B cell (primary cell): ENCODE data around the gene CDH2. TPM values are rescaled to one million over a fixed set of nuclear protein-coding genes. Genes with fewer than 3 reads are reported as not detected.

Experiments
- ATAC-seq: fragments of 200-7000 bp; cut with Tn5 transposase; one replicate; pipeline ENCODE4 v1.10.0; 2021; ENCODE audit warnings: low read depth, mild to moderate bottlenecking, moderate number of reproducible peaks, moderate library complexity
- CTCF ChIA-PET: fragments of 350-600 bp; sonication (Branson Sonifier 250); formaldehyde crosslinking; loops from one replicate; lab custom pipeline; 2021; ENCODE audit warnings: antibody characterized with exemption, inconsistent platforms; lab: Charles Lee
- POLR2A ChIA-PET: fragments of 350-600 bp; sonication (Branson Sonifier 250); formaldehyde crosslinking; loops from one replicate; lab custom pipeline; 2021; ENCODE audit warnings: antibody characterized with exemption; lab: Charles Lee
- DNase-seq: peaks from one replicate; pipeline ENCODE4 v3.0.0; 2013
- H2AFZ ChIP-seq: 2 replicates; pipeline ENCODE4 v1.6.1; 2012; ENCODE audit warnings: mild to moderate bottlenecking, low read depth, low read length; ENCODE audit not compliant: insufficient read depth, poor library complexity, severe bottlenecking
- H3K27ac ChIP-seq, 2 donors: 1 replicate in 1 of 2; 2 replicates in 1 of 2; pipeline ENCODE4 v1.5.1; 2012 to 2013; ENCODE audit warnings: low read length in 2 of 2, mild to moderate bottlenecking in 2 of 2, moderate library complexity in 1 of 2
- H3K27me3 ChIP-seq, 4 experiments: fragments of 200-600 bp in 1 of 4; sonication (generic) in 1 of 4; replicated peaks in 1 of 4; 1 replicate in 2 of 4; 2 replicates in 2 of 4; pipeline versions ENCODE4 v1.6.1 to v1.7.0; 2013 to 2016; ENCODE audit warnings: low read length in 3 of 4, mild to moderate bottlenecking in 2 of 4, mixed read lengths in 1 of 4, moderate library complexity in 1 of 4; ENCODE audit not compliant: insufficient read depth in 4 of 4, control insufficient read depth in 3 of 4; ENCODE audit errors: control extremely low read depth in 1 of 4
- H3K36me3 ChIP-seq, 2 experiments: replicated peaks in 1 of 2; 1 replicate in 1 of 2; 2 replicates in 1 of 2; pipeline versions ENCODE4 v1.6.1 to v1.7.1; 2013; ENCODE audit warnings: low read length in 1 of 2; ENCODE audit not compliant: insufficient read depth in 2 of 2, control insufficient read depth in 1 of 2; ENCODE audit errors: control extremely low read depth in 1 of 2, extremely low read depth in 1 of 2
- H3K4me1 ChIP-seq, 2 donors: fragments of 200-600 bp in 1 of 2; sonication (generic) in 1 of 2; 1 replicate in 1 of 2; 2 replicates in 1 of 2; pipeline versions ENCODE4 v1.5.1 to v1.6.1; 2013 to 2017; ENCODE audit warnings: low read length in 2 of 2; ENCODE audit not compliant: control insufficient read depth in 2 of 2, insufficient read depth in 2 of 2
- H3K4me2 ChIP-seq: replicated peaks from 2 replicates; pipeline ENCODE3; 2012; ENCODE audit warnings: mild to moderate bottlenecking, low read depth, low read length; ENCODE audit not compliant: poor library complexity, severe bottlenecking
- H3K4me3 ChIP-seq, 5 experiments: fragments of 200-600 bp in 1 of 5; sonication (generic) in 1 of 5; 1 replicate in 3 of 5; 2 replicates in 2 of 5; pipeline versions ENCODE4 v1.5.1 to v1.7.0; 2011 to 2016; ENCODE audit warnings: low read length in 4 of 5, mild to moderate bottlenecking in 4 of 5, low read depth in 2 of 5, control low read depth in 1 of 5, moderate library complexity in 1 of 5; ENCODE audit not compliant: insufficient read depth in 1 of 5; ENCODE audit errors: control extremely low read depth in 1 of 5, extremely low read depth in 1 of 5
- H3K79me2 ChIP-seq: fragments of 200-600 bp; sonication (generic); one replicate; pipeline ENCODE4 v1.6.0; 2016; ENCODE audit warnings: low read length; ENCODE audit not compliant: control insufficient read depth, insufficient read depth
- H3K9ac ChIP-seq: fragments of 200-600 bp; sonication (generic); 2 replicates; pipeline ENCODE4 v1.6.1; 2017; ENCODE audit warnings: mild to moderate bottlenecking, low read length, moderate library complexity
- H3K9me3 ChIP-seq, 3 donors: one replicate each; pipeline versions ENCODE4 v1.6.1 to v1.7.1; 2013; ENCODE audit warnings: low read length in 2 of 3; ENCODE audit not compliant: control insufficient read depth in 2 of 3, insufficient read depth in 1 of 3; ENCODE audit errors: control extremely low read depth in 1 of 3
- H4K20me1 ChIP-seq: 2 replicates; pipeline ENCODE4 v1.6.0; 2012; ENCODE audit warnings: mild to moderate bottlenecking, low read length; ENCODE audit not compliant: insufficient read depth, control insufficient read depth, poor library complexity, severe bottlenecking
- H3K27ac Mint-ChIP-seq: one replicate; pipeline ENCODE4 v1.8.0; 2021; ENCODE audit warnings: mixed read lengths
- H3K27me3 Mint-ChIP-seq: one replicate; pipeline ENCODE4 v1.8.0; 2021; ENCODE audit warnings: mixed read lengths
- H3K4me1 Mint-ChIP-seq: one replicate; pipeline ENCODE4 v1.8.0; 2021; ENCODE audit warnings: mixed read lengths
- H3K4me3 Mint-ChIP-seq: one replicate; pipeline ENCODE4 v1.8.0; 2021; ENCODE audit warnings: mixed read lengths
- H3K9me3 Mint-ChIP-seq: one replicate; pipeline ENCODE4 v1.8.0; 2022; ENCODE audit warnings: mixed read lengths; ENCODE audit not compliant: insufficient read depth
- EZH2 ChIP-seq: IDR thresholded peaks from 2 replicates; pipeline ENCODE4 v1.6.1; 2012; ENCODE audit warnings: borderline replicate concordance, low read depth, mild to moderate bottlenecking, moderate library complexity, low read length; ENCODE audit not compliant: insufficient read depth, poor library complexity, severe bottlenecking
- WGBS: methylation state at CpG from one replicate; pipeline ENCODE4 v1.1.5; 2013; ENCODE audit warnings: missing lambda C conversion rate; ENCODE audit not compliant: insufficient coverage; 5-methylcytosine and 5-hydroxymethylcytosine counted together
- intact Hi-C: fragments of 100-400 bp; cut with micrococcal nuclease; formaldehyde crosslinking; loops from one replicate; pipeline ENCODE4 v1.10.0; 2022
- polyA plus RNA-seq: library from polyadenylated mRNA; depleted of rRNA; stranded (reverse); fragments of >200 nt; gene quantifications from 2 replicates; pipeline ENCODE4 v1.2.3, GENCODE V29; 2012
- total RNA-seq, 2 donors: library from RNA; stranded (reverse); fragments of 120-200 nt in 1 of 2; gene quantifications; 1 replicate in 1 of 2; 2 replicates in 1 of 2; pipeline versions ENCODE4 v1.2.3 to v1.2.4, GENCODE V29; 2013 to 2022
- TF ChIP-seq, protein P1 (sequence below): fragments of 200-600 bp; IDR thresholded peaks from one replicate; pipeline ENCODE4 v1.8.0; 2022; ENCODE audit warnings: antibody characterized with exemption, mild to moderate bottlenecking

CDH2 gene
- total and polyA plus RNA-seq, 2 donors (not counting 1 experiment from before 2014, with no cell fraction given) = not detected

DNA sequence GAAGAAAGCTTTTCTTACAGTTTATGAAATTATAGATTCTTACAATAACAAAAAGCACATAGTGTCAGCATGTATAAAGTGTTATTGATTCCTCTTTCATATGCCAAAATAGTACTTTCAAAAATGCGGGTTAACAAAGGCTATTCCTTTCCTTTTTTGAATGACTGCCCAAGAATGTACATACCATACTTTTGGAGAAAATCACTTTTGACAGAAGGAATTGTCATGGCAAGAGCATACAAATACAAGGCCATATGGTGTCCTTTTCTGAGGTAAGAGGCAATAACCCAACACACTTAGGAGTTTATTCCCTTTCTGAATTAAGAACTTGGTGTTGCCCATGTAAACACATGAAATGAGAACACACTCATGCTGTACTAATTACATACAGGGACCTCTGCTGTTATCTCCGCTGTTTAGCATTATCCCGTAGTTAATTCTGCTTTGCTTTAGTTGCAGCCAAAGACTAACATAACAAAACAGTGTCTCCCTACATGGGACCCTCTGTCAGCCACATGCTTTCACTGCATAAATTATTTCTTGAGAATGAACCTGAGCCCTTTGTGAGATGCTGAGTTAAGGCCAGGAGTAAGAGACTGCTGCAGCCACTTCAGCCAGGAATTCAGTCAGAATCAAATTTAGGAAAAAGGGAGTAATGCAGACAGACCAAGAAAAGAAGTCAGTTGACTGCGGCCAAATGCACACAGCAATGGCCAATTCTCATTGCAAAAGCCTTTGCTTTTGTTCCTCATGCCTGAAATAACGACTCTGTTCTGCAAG is 67.0 kb downstream of the CDH2 start:
- H4K20me1 ChIP-seq = no peaks in the 10 kb centered on the region
- H3K9me3 ChIP-seq = no peaks in the 10 kb centered on the region
- H3K4me3 ChIP-seq = no peak overlapping the region
- DNase-seq = no peak
- no peaks in the 10 kb centered on the region for H3K79me2 ChIP-seq
- TF ChIP-seq EZH2 = no peak
- TF ChIP-seq, protein P1, sequence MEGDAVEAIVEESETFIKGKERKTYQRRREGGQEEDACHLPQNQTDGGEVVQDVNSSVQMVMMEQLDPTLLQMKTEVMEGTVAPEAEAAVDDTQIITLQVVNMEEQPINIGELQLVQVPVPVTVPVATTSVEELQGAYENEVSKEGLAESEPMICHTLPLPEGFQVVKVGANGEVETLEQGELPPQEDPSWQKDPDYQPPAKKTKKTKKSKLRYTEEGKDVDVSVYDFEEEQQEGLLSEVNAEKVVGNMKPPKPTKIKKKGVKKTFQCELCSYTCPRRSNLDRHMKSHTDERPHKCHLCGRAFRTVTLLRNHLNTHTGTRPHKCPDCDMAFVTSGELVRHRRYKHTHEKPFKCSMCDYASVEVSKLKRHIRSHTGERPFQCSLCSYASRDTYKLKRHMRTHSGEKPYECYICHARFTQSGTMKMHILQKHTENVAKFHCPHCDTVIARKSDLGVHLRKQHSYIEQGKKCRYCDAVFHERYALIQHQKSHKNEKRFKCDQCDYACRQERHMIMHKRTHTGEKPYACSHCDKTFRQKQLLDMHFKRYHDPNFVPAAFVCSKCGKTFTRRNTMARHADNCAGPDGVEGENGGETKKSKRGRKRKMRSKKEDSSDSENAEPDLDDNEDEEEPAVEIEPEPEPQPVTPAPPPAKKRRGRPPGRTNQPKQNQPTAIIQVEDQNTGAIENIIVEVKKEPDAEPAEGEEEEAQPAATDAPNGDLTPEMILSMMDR = no peak
- 100% methylated on average over 1 of the region's 5 CpGs for whole genome bisulfite sequencing
- no peak overlapping the region for H3K9ac ChIP-seq
- no peaks in the 10 kb centered on the region for H3K27me3 ChIP-seq
- intact Hi-C loops = no loop called here
- no peaks in the 10 kb centered on the region for H3K27me3 Mint-ChIP-seq
- CTCF ChIA-PET = no interaction called here
- no peaks in the 10 kb centered on the region for H3K9me3 Mint-ChIP-seq
- POLR2A ChIA-PET = no interaction called here
- no peak overlapping the region for H3K27ac ChIP-seq
- H3K4me1 ChIP-seq = no peaks in the 10 kb centered on the region
- H3K27ac Mint-ChIP-seq = no peak overlapping the region
- H3K4me1 Mint-ChIP-seq = no peaks in the 10 kb centered on the region
- no peak overlapping the region for H3K4me2 ChIP-seq
- H3K4me3 Mint-ChIP-seq = no peak overlapping the region
- no peaks in the 10 kb centered on the region for H3K36me3 ChIP-seq
- ATAC-seq = no peak
- no peak overlapping the region for H2AFZ ChIP-seq

DNA sequence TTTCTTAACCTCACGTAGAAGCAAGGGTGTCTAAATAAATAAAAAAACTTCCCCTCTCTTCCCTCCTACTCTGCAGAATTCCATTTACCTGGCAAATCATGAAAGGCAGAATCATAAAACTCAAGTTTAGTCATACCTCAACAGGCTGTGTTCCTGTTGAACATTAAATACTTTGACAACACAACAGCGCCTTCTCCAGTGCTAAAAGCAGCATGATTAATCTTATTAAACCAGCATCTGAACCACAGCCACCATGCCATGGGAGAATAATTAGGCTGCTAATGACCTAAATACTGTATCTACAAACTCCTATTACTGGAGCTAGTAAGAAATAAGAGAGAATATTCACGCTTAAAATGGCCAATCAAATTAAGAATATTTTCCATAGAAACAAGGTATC is 68.1 kb downstream of the CDH2 start:
- H3K4me1 ChIP-seq = no peaks in the 10 kb centered on the region
- intact Hi-C loops = no loop called here
- H3K4me2 ChIP-seq = no peak overlapping the region
- H3K36me3 ChIP-seq = no peaks in the 10 kb centered on the region
- H3K9me3 ChIP-seq = no peaks in the 10 kb centered on the region
- no peak for DNase-seq
- no peak overlapping the region for H3K27ac ChIP-seq
- no peaks in the 10 kb centered on the region for H4K20me1 ChIP-seq
- no CpG with 5 or more reads among the region's 3 CpGs for WGBS
- H3K4me1 Mint-ChIP-seq = no peaks in the 10 kb centered on the region
- H3K27me3 ChIP-seq = no peaks in the 10 kb centered on the region
- H3K9me3 Mint-ChIP-seq = no peaks in the 10 kb centered on the region
- no peak overlapping the region for H3K4me3 Mint-ChIP-seq
- H2AFZ ChIP-seq = no peak overlapping the region
- H3K27me3 Mint-ChIP-seq = no peaks in the 10 kb centered on the region
- H3K4me3 ChIP-seq = no peak overlapping the region
- no peak overlapping the region for H3K27ac Mint-ChIP-seq
- ChIA-PET CTCF (no interaction called here), POLR2A (no interaction called here)
- TF ChIP-seq EZH2 = no peak
- TF ChIP-seq, protein P1 = no peak
- H3K79me2 ChIP-seq = no peaks in the 10 kb centered on the region
- ATAC-seq = no peak
- no peak overlapping the region for H3K9ac ChIP-seq
